SK-N-SH (cell line): ENCODE measurements around the gene EFHD1. TPM values are rescaled to one million over a fixed set of nuclear protein-coding genes. Genes with fewer than 3 reads are reported as not detected.

Source experiments
- CTCF ChIA-PET: fragments of 300-600, 350-600 bp; formaldehyde crosslinking; extraction: SDS; loops from one replicate; lab custom pipeline; 2021; lab: Yijun Ruan, JAX
- POLR2A ChIA-PET: fragments of 350-600 bp; sonication (Branson Sonifier 250); formaldehyde crosslinking; extraction: SDS; loops from one replicate; lab custom pipeline; 2020; ENCODE audit warnings: antibody characterized with exemption, inconsistent platforms; lab: Yijun Ruan, JAX
- DNase-seq: peaks from one replicate; pipeline ENCODE4 v3.0.0; 2012
- H2AFZ ChIP-seq: fragments of 200-600 bp; sonication (generic); 2 replicates; pipeline ENCODE4 v1.8.1; 2016; ENCODE audit warnings: antibody characterized with exemption, mild to moderate bottlenecking, low read depth
- H3F3A ChIP-seq: fragments of 200-600 bp; sonication (generic); replicated peaks from 2 replicates; pipeline ENCODE3; 2016; ENCODE audit warnings: antibody characterized with exemption, mild to moderate bottlenecking; ENCODE audit not compliant: insufficient read depth
- H3K27ac ChIP-seq, 2 experiments: fragments of 200-500 bp in 1 of 2; fragments of 200-600 bp in 1 of 2; sonication (Bioruptor generic) in 1 of 2; sonication (generic), shearing (Covaris generic) in 1 of 2; 2 replicates each; pipeline versions ENCODE4 v1.5.1 to v1.6.1; 2014 to 2016; ENCODE audit warnings: low read depth in 2 of 2, inconsistent platforms in 1 of 2, low read length in 1 of 2, mild to moderate bottlenecking in 1 of 2, mixed read lengths in 1 of 2
- H3K27me3 ChIP-seq: fragments of 200-600 bp; sonication (generic), shearing (Covaris generic); 2 replicates; pipeline ENCODE4 v1.6.1; 2016; ENCODE audit warnings: mixed run types; ENCODE audit not compliant: insufficient read depth
- H3K36me3 ChIP-seq, 2 experiments: fragments of 200-500 bp in 1 of 2; fragments of 200-600 bp in 1 of 2; sonication (Bioruptor generic) in 1 of 2; sonication (generic) in 1 of 2; replicated peaks in 1 of 2; 2 replicates each; pipeline versions ENCODE3 to v1.5.1; 2014 to 2016; ENCODE audit warnings: low read length in 1 of 2, mild to moderate bottlenecking in 1 of 2; ENCODE audit not compliant: insufficient read depth in 2 of 2, control insufficient read depth in 1 of 2
- H3K4me1 ChIP-seq, 2 experiments: fragments of 200-500 bp in 1 of 2; fragments of 200-600 bp in 1 of 2; sonication (Bioruptor generic) in 1 of 2; sonication (generic), shearing (Covaris generic) in 1 of 2; 2 replicates each; pipeline versions ENCODE4 v1.5.1 to v1.6.1; 2014 to 2016; ENCODE audit warnings: low read depth in 1 of 2, low read length in 1 of 2, mixed run types in 1 of 2; ENCODE audit not compliant: insufficient read depth in 2 of 2, control insufficient read depth in 1 of 2
- H3K4me2 ChIP-seq: fragments of 200-600 bp; sonication (generic), shearing (Covaris generic); 2 replicates; pipeline ENCODE4 v1.6.1; 2017; ENCODE audit warnings: mixed run types
- H3K4me3 ChIP-seq, 2 experiments: fragments of 200-500 bp in 1 of 2; fragments of 200-600 bp in 1 of 2; sonication (Bioruptor generic) in 1 of 2; sonication (generic), shearing (Covaris generic) in 1 of 2; 2 replicates each; pipeline versions ENCODE4 v1.5.1 to v1.8.1; 2014 to 2016; ENCODE audit warnings: low read depth in 2 of 2, inconsistent platforms in 1 of 2, low read length in 1 of 2, mild to moderate bottlenecking in 1 of 2, mixed read lengths in 1 of 2, moderate library complexity in 1 of 2
- H3K79me2 ChIP-seq: fragments of 200-600 bp; sonication (generic); 2 replicates; pipeline ENCODE4 v1.8.1; 2017; ENCODE audit warnings: mild to moderate bottlenecking; ENCODE audit not compliant: insufficient read depth
- H3K9ac ChIP-seq: fragments of 200-600 bp; sonication (generic); 2 replicates; pipeline ENCODE4 v1.6.1; 2017; ENCODE audit warnings: mixed run types
- H3K9me2 ChIP-seq: fragments of 200-600 bp; sonication (generic); 2 replicates; pipeline ENCODE4 v1.6.1; 2017; ENCODE audit warnings: mixed run types
- H3K9me3 ChIP-seq: fragments of 200-600 bp; sonication (generic); 2 replicates; pipeline ENCODE4 v1.6.1; 2017; ENCODE audit warnings: mixed run types, mild to moderate bottlenecking, moderate library complexity
- H4K20me1 ChIP-seq: fragments of 200-600 bp; sonication (generic); 2 replicates; pipeline ENCODE4 v1.6.1; 2017; ENCODE audit warnings: mild to moderate bottlenecking, mixed run types; ENCODE audit not compliant: insufficient read depth
- CHD2 ChIP-seq: fragments of 150-350 bp; IDR thresholded peaks from 2 replicates; pipeline ENCODE4 v1.6.1; 2018; ENCODE audit warnings: low read length; ENCODE audit not compliant: partially characterized antibody
- ELF1 ChIP-seq: IDR thresholded peaks from 2 replicates; pipeline ENCODE4 v1.4.0; 2012
- EP300 ChIP-seq, 2 experiments: IDR thresholded peaks; 2 replicates each; pipeline versions ENCODE4 v1.4.0 to v1.6.1; 2012; ENCODE audit warnings: borderline replicate concordance in 1 of 2, low read depth in 1 of 2, low read length in 1 of 2
- FOSL2 ChIP-seq: IDR thresholded peaks from 2 replicates; pipeline ENCODE4 v1.4.0; 2012; ENCODE audit warnings: low read depth, mild to moderate bottlenecking, moderate library complexity, borderline replicate concordance
- FOXJ3 ChIP-seq: sonication (generic); formaldehyde crosslinking; IDR thresholded peaks from 2 replicates; pipeline ENCODE4 v1.5.1; 2020; ENCODE audit warnings: mild to moderate bottlenecking, missing genetic modification reagents
- JUND ChIP-seq: IDR thresholded peaks from 2 replicates; pipeline ENCODE4 v1.4.0; 2012
- MEF2A ChIP-seq: IDR thresholded peaks from 2 replicates; pipeline ENCODE4 v1.4.0; 2012; ENCODE audit warnings: low read depth, borderline replicate concordance
- POLR2AphosphoS5 ChIP-seq: IDR thresholded peaks from 2 replicates; pipeline ENCODE4 v1.6.1; 2012; ENCODE audit warnings: low read depth, low read length
- RAD21 ChIP-seq: IDR thresholded peaks from 2 replicates; pipeline ENCODE4 v1.6.1; 2012; ENCODE audit warnings: mild to moderate bottlenecking, low read length
- RXRA ChIP-seq: IDR thresholded peaks from 2 replicates; pipeline ENCODE4 v1.4.0; 2012; ENCODE audit warnings: low read depth, mild to moderate bottlenecking, borderline replicate concordance
- SIN3A ChIP-seq: IDR thresholded peaks from 2 replicates; pipeline ENCODE4 v1.6.1; 2012; ENCODE audit warnings: low read depth, mild to moderate bottlenecking, low read length, moderate library complexity, borderline replicate concordance
- SMC3 ChIP-seq: IDR thresholded peaks from 2 replicates; pipeline ENCODE4 v1.6.1; 2012; ENCODE audit warnings: low read depth, low read length, improper control_type of control experiment
- TEAD4 ChIP-seq: IDR thresholded peaks from 2 replicates; pipeline ENCODE4 v1.4.0; 2012; ENCODE audit warnings: mild to moderate bottlenecking, borderline replicate concordance; ENCODE audit not compliant: insufficient read depth
- YY1 ChIP-seq: IDR thresholded peaks from 2 replicates; pipeline ENCODE4 v1.4.0; 2012; ENCODE audit warnings: low read depth, mild to moderate bottlenecking
- WGBS: methylation state at CpG from one replicate; pipeline ENCODE4 v1.1.6; 2017; ENCODE audit warnings: low lambda C conversion rate; 5-methylcytosine and 5-hydroxymethylcytosine counted together
- polyA plus RNA-seq, 3 experiments: library from polyadenylated mRNA; depleted of rRNA; stranded (reverse); fragments of >200 nt; gene quantifications; 2 replicates each; pipeline ENCODE4 v1.2.3, GENCODE V29; 2012
- TF ChIP-seq, protein P1 (sequence below): IDR thresholded peaks from 2 replicates; pipeline ENCODE4 v1.4.0; 2012; ENCODE audit warnings: low read depth, borderline replicate concordance
- TF ChIP-seq, protein P2 (sequence below): IDR thresholded peaks from 2 replicates; pipeline ENCODE4 v1.4.0; 2012; ENCODE audit warnings: low read depth, borderline replicate concordance
- TF ChIP-seq, protein P3 (sequence below): fragments of 200-600 bp; sonication (generic); IDR thresholded peaks from 2 replicates; pipeline ENCODE4 v1.6.1; 2017; ENCODE audit warnings: antibody characterized with exemption, mild to moderate bottlenecking, moderate library complexity

Gene EFHD1
- polyA plus RNA-seq, 1 of the 3 experiments (the other 2 are of a cell fraction): not detected

DNA sequence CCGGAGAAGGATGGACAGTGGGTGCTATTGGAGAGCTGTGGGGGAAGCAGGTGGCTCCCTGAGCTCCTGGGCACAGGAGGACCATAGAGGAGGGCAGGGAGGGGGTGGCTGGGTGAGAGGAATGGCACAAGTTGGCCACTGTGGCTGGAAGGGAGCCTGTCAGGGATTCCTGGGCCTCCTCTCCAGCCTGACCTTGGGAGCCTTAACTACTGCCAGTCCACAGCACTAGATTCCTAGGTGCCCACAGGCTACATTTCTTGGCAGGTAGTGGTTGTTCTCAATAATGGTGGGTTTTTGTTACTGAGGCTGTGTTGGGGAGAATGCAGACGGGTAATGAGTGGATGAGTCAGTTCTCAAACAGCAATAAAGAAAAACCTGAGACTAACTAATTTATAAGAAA is 26.0 kb downstream of the EFHD1 start (continued):
- TF ChIP-seq TEAD4 (no peak), ELF1 (no peak)

DNA sequence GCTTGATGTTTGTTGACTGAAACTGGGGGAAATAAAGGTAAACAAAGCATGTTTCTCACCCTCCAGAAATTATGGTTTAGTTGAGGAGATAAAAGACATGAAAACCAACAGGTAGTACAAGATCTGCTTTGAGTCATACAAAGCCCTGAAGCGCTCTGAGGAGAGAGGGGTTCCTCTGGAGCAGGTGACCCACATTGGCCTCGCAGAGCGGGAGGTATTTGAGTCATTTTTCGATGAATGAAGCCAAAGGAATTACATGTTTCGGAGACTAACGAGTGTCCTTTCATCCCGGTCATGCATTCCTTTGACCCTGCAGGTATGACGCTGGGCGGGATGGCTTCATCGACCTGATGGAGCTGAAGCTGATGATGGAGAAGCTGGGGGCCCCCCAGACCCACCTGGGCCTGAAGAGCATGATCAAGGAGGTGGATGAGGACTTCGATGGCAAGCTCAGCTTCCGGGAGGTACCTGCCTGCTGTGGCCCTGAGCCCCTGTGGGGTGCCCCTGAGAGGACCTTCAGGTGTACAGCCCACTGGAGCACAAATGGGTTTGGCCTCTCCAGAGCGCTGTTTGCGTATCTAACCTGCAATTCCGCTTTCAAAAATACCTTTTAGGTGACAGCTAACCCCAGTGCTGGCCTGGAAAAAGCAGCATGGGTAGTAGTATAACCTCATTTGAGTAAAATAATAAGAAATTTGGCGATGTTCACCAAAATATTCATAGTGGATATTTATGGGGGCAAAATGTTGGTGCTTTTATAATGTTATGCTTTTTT is 29.3 kb downstream of the EFHD1 start:
- ChIA-PET POLR2A (no interaction called here), CTCF (no interaction called here)
- H4K20me1 ChIP-seq: no peaks in the 10 kb centered on the region
- no peak overlapping the region for H2AFZ ChIP-seq
- WGBS: 77% methylated on average over 16 of the region's 16 CpGs
- H3F3A ChIP-seq: no peaks in the 10 kb centered on the region
- H3K27ac ChIP-seq: no peak overlapping the region
- H3K4me2 ChIP-seq: no peak overlapping the region
- no peaks in the 10 kb centered on the region for H3K4me1 ChIP-seq
- no peak overlapping the region for H3K4me3 ChIP-seq
- H3K79me2 ChIP-seq: no peaks in the 10 kb centered on the region
- TF ChIP-seq, protein P1, sequence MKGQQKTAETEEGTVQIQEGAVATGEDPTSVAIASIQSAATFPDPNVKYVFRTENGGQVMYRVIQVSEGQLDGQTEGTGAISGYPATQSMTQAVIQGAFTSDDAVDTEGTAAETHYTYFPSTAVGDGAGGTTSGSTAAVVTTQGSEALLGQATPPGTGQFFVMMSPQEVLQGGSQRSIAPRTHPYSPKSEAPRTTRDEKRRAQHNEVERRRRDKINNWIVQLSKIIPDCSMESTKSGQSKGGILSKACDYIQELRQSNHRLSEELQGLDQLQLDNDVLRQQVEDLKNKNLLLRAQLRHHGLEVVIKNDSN: no peak
- no peak for TF ChIP-seq RAD21
- no peak for TF ChIP-seq RXRA
- no peak for TF ChIP-seq MEF2A
- TF ChIP-seq SMC3: no peak
- no peak for TF ChIP-seq SIN3A
- no peak for TF ChIP-seq YY1
- TF ChIP-seq JUND: no peak
- DNase-seq: no peak
- H3K9me3 ChIP-seq: no peaks in the 10 kb centered on the region
- no peak overlapping the region for H3K9ac ChIP-seq
- no peaks in the 10 kb centered on the region for H3K36me3 ChIP-seq
- H3K27me3 ChIP-seq: no peaks in the 10 kb centered on the region
- no peaks in the 10 kb centered on the region for H3K9me2 ChIP-seq

DNA sequence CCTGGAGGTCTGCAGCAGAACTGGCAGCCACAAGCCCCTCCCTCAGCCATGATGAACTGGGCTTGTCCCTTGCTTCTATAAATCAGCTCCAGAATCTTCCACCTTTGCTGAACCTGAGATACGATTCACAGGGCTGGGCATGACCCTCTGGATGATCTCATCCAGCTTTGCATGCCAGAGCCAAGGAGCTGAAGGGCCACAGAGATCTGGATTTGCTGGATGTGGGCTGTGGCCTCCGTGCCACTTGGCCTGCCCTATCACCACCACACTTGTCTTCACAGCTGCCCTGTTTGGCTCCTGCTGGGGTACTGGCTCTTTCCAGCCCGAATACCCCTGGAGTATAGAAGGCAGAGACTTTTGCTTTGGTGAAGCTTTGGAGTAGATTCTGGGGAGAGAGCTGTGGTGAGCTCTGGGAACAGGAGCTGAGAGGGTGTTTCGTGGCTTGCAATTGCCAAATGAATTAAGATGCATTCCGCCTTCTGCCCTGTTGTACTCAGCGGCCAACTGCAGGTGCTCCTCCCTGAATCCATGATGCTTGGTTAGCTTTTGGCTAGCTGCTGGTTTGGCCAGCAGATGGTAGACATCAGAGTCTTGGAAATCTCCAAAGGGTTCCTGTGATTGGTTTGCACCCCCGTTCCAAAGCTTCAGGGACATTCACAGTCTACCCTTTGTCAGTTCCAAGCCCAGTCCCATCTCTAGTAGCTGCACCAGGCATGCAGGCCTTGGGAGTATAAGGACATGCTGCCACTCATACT is 32.8 kb downstream of the EFHD1 start:
- no peak overlapping the region for H3K27ac ChIP-seq
- CTCF ChIA-PET: no interaction called here
- no peak overlapping the region for H2AFZ ChIP-seq
- DNase-seq: no peak
- H3F3A ChIP-seq: no peaks in the 10 kb centered on the region
- no peaks in the 10 kb centered on the region for H3K9me3 ChIP-seq
- H3K27me3 ChIP-seq: no peaks in the 10 kb centered on the region
- TF ChIP-seq FOSL2: no peak
- TF ChIP-seq MEF2A: no peak
- TF ChIP-seq EP300 (IDR thresholded peaks at IDR 0.05; ENCODE audit: borderline replicate concordance in 1 of 2, low read depth in 1 of 2, low read length in 1 of 2): no peak
- no peak for TF ChIP-seq FOXJ3 (CRISPR knock-in tag)
- TF ChIP-seq, protein P2, sequence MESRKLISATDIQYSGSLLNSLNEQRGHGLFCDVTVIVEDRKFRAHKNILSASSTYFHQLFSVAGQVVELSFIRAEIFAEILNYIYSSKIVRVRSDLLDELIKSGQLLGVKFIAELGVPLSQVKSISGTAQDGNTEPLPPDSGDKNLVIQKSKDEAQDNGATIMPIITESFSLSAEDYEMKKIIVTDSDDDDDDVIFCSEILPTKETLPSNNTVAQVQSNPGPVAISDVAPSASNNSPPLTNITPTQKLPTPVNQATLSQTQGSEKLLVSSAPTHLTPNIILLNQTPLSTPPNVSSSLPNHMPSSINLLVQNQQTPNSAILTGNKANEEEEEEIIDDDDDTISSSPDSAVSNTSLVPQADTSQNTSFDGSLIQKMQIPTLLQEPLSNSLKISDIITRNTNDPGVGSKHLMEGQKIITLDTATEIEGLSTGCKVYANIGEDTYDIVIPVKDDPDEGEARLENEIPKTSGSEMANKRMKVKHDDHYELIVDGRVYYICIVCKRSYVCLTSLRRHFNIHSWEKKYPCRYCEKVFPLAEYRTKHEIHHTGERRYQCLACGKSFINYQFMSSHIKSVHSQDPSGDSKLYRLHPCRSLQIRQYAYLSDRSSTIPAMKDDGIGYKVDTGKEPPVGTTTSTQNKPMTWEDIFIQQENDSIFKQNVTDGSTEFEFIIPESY: no peak
- TF ChIP-seq POLR2AphosphoS5: no peak
- TF ChIP-seq YY1: no peak
- TF ChIP-seq RXRA: no peak
- TF ChIP-seq, protein P3, sequence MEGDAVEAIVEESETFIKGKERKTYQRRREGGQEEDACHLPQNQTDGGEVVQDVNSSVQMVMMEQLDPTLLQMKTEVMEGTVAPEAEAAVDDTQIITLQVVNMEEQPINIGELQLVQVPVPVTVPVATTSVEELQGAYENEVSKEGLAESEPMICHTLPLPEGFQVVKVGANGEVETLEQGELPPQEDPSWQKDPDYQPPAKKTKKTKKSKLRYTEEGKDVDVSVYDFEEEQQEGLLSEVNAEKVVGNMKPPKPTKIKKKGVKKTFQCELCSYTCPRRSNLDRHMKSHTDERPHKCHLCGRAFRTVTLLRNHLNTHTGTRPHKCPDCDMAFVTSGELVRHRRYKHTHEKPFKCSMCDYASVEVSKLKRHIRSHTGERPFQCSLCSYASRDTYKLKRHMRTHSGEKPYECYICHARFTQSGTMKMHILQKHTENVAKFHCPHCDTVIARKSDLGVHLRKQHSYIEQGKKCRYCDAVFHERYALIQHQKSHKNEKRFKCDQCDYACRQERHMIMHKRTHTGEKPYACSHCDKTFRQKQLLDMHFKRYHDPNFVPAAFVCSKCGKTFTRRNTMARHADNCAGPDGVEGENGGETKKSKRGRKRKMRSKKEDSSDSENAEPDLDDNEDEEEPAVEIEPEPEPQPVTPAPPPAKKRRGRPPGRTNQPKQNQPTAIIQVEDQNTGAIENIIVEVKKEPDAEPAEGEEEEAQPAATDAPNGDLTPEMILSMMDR: no peak
- TF ChIP-seq CHD2: no peak
- POLR2A ChIA-PET: no interaction called here
- no peaks in the 10 kb centered on the region for H3K79me2 ChIP-seq
- no peaks in the 10 kb centered on the region for H3K36me3 ChIP-seq
- WGBS: 56% methylated on average over 7 of the region's 7 CpGs
- H3K9me2 ChIP-seq: no peaks in the 10 kb centered on the region
- H3K9ac ChIP-seq: no peak overlapping the region
- H3K4me2 ChIP-seq: no peak overlapping the region
- no peaks in the 10 kb centered on the region; a peak in 1 of 4 replicates for H3K4me1 ChIP-seq
- H3K4me3 ChIP-seq: no peak overlapping the region
- no peaks in the 10 kb centered on the region for H4K20me1 ChIP-seq
